Activated T-helper 9 cell treated with anti-CD3 and anti-CD28 coated beads, Interleukin-2, amount 50 U/mL, for 16 hours (primary cell): Measurements from ENCODE around the gene SLC22A14.
"Not testable (repeated sequence)": the region's sequence is repeated elsewhere in the genome, so short reads cannot be mapped to it uniquely, and the experiment has no call there.

Experiments used
- DNase-seq: peaks from one replicate; pipeline ENCODE4 v3.0.0-alpha.2; 2020; ENCODE audit warnings: low read depth

SLC22A14 gene

DNA sequence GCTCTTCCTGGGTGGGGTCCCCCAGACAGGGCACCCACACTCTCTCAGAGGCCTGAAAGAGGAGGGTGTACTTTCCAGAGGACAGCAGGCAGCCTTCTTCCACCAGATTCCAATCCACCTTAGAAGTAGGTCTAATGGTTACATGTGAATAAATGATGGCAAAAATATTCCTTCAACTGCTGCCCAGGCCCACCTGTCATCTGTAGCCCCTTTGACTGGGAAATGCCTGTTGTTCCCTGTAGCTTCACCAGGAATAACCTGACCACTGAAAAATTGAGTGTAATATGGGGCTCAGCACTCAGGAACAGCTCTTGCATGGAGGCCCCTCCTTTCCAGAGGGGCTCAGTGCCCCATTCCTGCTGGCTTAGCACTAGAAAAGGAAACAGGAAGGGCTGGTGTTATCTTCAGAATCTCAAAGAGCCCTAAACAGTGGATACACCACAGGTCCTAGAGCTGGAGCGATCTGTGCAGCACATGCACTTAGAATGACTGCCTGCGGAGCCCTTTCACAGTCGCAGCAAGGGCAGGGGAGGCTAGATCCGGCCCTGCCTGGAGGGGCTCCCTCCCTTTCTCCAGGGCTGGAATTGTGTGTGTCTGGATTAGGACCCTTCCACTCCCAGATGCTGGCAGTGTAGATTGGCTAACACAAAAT, 32.1 kb downstream of the SLC22A14 start:
- no peak for DNase-seq

DNA sequence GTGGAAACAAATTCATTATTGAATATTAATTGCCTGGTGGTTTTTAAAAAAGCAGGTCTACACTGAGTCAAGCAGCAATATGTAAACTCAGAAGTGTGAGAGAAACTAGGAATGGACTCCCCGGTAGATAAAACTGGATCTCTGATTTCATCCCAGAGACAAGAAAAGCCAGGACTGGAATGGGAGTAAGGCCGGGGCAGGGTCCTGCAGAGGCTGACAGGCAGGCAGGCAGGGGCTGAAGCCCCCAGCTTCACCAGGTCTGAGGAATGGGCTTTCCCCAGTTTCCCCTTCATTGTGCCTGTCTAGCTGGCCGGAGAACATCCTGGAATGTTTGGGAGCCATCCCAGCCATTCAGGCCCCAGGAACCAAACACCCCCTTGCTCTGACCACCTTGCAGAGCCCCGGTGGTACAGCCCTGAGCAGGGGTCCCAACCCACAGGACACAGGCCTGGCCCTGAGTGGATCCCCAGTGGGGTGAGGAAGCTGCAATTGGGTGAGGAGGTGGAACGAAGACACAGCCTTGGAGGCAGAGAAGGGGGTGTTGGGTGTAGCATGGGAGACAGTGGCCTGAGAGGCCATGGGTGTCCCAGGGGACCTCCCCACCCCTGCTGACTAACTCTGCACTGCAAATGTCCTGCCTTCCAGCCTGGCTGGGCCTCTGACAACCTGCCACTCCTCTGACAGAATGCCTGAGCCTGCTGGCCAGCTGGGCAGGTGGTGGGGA, 32.8 kb downstream of the SLC22A14 start:
- no peak for DNase-seq

DNA sequence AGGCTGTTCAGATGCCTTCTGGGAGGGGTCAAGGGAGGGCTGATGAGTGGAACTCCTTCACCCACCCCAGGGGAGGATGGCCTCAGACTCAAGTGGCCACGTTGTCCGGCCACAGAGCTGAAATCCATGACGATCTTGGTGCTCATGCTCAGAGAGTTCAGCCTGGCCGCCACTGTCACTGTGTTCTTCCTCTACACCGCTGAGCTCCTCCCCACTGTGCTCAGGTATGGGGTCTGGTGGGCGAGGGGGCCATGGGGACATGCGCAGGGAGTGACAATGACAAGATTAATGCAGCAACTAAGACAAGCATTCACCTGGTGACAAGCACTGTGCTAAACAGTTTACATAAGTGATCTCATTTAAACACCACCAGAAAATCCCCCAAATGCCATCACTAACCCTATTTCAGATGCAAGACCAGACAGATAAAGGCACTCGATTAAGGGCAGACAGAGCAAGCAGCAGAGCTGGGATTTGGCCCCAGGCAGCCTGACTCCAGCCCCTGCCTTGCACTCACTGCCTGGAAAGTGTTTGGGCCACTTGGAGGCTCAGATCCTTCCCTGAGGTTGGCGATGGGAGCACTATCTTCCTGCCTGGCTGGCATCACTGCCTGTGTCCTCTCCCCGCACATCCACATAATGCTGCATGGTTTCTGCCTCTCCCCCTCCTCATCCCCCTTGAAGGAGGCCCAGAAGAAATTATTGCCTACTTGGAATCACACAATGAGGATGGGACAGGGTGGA, 33.6 kb downstream of the SLC22A14 start:
- no peak for DNase-seq

DNA sequence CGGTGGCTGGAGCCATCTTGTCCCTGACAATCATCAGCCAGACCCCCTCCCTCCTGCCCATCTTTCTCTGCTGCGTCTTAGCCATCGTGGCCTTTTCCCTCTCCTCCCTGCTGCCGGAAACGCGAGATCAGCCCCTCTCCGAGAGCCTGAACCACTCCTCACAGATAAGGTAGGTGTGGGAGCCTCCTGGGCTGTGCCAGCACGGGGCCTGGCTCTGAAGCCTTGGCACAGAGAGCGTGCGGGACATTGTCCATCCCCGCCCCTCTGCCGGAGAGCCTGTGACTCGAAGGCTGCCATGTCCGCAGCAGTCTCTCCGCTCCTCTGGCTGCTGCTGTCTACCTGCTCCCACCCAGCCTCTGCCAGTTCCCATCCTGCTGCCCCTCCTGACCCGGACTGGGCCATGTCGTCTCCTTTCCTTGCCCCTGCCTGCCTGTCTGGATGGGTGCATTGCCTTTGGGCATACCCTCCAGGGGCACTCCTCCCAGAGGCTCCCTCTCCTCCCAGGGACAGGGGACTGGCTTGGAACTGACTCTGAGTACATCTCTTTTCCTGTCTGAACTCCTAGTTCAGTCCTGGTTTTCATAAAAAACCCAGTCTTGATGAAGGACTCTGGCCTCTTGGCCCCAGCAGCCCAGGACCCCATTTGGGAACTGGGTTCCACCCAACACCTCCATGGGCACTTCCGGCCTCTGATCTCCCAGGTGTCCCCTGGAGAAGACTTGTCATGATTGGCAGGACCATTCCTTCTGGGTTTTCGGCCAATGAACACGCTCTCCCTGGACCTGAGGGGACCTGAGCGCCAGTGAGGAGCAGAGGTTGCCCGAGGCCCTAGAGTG, 34.5 kb downstream of the SLC22A14 start:
- no peak for DNase-seq

DNA sequence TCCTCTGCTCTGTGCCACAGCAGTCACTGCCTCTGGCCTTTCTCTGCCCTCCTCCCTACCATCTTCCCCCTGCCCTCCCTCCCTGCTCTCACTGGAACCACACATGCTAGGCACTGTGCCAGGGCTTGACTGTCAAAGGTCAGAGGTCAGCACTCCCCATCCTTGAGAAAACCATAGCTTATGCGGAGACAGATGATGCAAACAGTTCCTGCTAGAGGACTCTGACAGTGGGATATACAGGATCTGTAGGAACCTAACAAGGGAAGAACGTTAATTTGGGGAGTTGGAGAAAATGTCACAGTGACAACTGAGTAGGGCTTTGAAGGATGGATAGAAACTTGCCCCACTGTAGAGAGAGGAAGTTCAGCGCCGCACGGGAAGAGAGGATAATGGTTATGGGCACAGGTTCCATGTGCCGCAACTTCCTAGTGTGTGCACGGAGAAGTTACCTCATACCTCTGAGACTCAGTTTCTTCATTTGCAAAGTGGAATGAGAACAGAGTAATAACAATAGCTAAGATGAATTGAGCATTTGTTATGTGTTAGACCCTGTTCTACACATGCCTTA, 35.2 kb downstream of the SLC22A14 start:
- DNase-seq = no peak

DNA sequence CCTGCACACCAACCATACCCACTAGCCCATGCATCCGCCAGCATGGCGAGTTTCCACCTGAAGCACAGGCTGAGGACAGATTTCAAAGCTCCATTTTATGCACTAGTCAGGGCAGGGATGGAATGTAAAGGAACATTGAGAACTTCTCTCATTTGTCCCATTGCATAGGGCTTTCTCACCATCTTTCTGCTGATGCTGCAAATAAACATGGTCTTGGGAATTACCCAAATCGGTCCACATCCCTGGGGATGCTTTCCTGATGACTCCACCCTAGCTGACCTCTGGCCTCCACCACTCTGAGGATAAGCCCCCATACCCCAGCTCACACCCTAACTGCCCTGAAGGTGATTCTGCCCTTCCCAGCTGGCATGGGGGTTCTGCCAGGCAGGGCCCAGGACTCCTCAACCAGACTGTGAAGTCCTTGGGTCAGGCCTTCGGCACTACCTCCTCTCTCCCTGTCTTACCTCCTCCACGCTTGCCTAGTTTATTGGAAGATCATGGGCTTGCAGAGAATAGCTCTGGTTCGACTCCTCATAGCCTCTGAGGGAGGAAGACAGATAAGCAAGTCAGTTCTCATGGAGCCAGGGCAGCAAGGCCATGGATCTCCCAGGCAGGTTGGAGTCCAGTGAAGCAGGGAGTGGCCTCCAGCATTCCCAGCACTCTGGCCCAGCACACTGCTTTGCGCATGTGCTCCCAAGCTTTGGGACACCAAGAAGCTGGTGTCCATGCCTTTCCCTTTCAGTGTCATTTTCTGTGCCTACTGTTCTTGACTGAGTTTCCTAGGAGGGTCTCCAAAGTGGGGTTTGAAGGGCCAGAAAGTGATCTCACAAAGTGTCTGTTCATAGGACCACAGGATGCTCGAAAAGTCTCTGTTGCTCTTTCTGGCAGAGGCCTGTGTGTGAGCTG, 36.9 kb downstream of the SLC22A14 start:
- no peak for DNase-seq

DNA sequence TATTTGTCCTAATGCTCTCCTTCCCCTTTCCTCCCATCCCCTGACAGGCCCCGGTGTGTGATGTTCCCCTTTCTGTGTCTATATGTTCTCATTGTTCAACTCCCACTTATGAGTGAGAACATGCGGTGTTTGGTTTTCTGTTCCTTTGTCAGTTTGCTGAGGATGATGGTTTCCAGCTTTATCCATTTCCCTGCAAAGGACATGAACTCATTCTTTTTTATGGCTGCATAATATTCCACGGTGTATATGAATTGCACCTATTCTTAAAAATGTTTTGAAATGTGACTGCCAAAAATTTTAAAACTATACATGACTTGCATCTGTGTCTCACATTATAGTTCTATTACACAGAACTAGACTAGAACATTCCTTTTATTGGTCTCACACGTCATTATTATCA, 38.5 kb downstream of the SLC22A14 start:
- DNase-seq = not testable (repeated sequence)

DNA sequence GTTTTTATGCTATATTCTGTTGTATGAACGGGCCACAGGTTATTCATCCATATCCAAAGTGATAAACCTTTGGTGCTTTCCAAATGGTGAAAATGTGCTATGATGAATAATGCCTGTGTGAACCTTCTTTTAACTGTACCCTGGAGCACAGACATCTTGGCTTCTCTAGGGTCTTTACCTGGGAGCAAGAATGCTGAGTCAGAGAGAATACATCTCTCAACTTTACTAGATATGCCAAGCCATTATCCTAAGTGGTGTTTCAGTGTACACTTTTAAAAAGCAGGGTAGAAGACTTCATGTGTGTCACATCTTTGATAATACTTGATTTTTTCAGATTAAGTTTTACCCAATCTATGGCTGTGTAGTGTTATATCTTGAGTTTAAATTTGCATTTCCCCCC, 41.0 kb downstream of the SLC22A14 start:
- DNase-seq = no peak

DNA sequence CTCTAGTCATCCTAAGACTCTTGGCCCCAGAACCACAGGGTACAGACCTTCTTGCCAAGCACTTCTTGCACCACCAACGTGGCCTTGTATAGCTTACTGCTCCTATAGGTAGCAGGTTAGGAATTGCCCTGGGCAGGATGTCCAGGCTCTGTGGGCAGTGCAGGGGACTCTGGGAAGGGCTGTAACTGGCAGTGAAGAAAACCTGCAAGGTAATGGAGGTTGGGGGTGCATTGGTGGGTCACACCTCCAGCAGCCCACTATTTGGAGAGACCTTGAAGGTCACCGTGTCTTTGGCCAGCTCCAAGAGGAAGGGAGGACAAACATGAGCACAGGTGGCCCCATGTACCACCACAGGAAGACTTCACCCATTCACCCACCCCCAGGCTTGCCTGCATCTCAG, 43.2 kb downstream of the SLC22A14 start:
- DNase-seq = no peak

DNA sequence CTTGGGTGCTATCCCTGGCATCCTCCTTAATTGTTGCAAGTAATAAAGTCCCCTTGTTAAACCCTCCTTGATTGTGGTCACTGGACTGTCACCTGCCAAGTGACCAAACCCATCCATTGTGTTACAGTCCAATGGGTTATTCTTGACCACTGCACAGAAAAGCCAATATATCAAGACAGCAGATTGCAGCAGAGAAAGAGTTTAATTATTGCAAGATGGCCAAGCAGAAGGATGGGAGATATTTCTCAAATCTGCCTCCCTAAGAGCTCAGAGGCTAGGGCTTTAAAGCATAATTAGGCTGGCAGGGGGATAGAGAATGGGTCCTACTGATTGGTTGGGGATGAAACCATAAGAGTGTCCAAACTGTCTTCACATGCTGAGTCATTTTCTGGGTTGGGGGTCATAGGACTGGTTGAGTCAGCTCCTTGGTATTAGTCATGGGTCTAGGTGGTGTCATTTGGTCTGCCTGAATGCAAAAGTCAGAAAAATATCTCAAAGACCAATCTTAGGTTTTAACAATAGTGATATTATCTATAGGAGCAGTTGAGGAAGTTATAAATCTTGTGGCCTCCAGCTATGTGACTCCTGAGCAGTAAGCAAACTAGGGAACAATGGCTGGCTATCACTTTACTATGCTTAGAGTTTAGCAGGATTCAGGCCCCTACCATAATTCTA, 45.4 kb downstream of the SLC22A14 start:
- DNase-seq = no peak

DNA sequence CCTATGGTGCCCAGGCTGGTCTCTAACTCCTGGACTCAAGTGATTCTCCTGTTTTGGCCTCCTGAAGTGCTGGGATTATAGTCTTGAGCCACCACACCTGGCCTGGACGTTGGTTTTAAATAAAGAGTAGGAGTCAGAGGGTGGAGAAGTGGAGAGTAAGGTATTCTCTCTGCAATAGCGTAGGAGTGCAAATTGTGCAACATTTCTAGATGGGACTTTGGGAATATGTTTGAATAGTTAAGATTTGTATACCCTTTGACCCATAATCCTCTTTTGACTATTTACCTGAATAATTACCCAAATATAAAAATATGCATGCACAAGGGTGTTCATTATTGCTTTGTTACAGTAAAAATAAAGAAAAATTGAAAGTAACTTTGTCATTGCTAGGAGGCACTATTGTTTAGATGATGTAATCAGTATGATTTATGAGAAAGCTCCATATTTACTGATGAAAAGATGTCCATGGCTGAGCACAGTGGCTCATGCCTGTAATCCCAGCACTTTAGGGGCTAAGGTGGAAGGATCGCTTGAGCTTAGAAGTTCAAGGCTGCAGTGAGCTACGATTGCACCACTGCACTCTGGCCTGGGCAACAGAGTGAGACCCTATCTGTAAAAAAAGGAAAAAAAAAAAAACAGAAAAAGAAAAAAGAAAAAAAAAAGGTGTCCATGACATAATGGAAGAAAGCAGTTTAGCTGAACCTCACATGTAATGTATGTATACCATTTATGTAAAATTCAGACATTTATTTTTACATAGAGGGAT, 49.3 kb downstream of the SLC22A14 start:
- DNase-seq = no peak

DNA sequence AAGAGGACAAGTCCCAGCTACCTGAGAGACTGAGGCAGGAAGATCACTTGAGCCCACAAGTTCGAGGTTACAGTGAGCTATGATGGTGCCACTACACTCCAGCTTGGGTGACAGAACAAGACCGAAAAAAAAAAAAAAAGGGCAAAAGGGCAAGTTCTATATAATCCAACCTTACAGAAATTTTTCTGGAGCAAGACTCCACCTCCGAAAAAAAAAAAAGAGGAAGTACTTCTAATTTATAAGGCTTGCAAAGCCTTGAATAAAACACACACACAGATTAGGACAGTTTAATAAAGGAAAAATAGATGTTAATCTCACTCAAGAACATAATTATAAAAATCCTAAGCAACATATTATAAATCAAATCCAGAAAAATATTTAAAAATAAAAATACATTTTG, 50.1 kb downstream of the SLC22A14 start:
- no peak for DNase-seq

DNA sequence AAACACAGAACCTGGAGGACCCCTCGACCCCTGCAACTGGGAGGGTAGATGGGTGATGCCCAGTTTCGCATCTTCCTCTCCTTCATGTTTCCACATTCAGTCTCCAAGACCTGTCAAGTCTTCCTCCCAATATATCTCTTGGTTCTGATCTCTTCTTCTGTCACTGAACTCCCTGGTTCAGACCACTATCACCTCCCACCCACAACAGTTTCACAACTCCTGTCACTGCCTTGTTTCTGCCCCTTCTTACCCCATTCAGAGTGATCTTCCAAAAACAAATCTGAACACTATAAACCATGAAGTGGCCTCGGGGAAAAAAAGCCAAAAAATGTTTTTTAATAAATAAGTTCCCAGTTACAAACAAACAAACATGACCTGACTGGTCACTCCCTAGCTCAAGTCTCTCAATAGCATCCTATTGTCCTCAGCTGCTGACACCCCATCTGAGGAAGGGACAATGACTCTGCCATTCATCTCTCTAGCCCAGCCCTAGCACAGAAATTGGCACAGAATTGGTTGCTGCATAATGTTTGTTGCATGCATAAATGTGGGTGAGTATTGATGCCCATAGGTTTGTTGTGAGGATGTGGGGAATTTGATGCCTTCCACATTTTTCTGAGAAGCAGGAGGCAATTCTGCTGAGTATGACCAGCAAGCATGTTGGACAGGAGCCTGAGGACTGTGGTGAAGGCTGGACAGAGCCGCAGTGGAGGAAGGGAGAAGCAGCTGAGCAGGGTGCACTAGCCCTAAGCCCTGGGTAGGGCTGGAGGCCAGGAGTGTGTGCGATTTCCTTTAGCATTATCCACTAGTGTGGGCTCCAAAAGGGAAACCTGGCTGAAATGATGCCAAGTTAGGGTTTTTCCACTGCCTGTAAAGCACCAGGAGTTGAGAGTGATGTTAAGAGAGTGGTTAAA, 52.3 kb downstream of the SLC22A14 start:
- DNase-seq = no peak

DNA sequence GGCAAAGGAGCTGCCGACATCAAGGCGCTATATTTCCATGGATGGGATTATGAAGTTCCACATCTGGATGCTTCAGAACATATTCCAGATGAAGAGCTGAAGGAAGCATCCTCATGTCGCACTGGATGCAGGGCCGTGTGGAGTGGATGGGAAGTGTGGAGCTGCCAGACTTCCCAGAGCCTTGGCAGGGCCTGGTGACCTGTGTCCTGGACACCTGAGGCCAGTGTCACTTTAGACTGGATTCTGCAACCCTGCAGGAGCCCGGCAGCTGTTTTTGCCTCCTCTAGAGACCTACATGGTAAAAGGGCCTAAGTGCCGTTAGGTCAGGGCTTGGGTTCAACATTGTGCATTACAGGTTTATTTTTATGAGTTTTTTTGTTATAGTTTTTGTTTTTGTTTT, 53.2 kb downstream of the SLC22A14 start:
- DNase-seq = no peak

DNA sequence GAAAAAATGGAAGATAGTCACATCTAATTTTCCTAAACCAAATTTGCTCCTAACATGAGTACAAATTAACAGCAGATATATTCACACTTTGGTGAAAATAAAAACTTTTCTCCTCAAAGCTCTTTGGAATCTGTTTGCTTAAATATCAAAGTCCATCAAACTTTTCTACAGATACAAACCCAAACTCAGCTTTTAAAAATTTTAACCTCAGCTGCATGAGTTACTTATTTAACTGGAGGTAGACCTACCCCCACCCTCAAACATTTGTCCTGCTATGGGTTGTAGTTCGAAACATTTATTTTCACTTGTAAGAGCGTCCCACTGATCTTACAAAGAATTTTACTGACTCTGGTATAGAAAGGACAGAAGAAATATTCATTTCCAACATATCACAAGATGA, 55.6 kb downstream of the SLC22A14 start:
- no peak for DNase-seq

DNA sequence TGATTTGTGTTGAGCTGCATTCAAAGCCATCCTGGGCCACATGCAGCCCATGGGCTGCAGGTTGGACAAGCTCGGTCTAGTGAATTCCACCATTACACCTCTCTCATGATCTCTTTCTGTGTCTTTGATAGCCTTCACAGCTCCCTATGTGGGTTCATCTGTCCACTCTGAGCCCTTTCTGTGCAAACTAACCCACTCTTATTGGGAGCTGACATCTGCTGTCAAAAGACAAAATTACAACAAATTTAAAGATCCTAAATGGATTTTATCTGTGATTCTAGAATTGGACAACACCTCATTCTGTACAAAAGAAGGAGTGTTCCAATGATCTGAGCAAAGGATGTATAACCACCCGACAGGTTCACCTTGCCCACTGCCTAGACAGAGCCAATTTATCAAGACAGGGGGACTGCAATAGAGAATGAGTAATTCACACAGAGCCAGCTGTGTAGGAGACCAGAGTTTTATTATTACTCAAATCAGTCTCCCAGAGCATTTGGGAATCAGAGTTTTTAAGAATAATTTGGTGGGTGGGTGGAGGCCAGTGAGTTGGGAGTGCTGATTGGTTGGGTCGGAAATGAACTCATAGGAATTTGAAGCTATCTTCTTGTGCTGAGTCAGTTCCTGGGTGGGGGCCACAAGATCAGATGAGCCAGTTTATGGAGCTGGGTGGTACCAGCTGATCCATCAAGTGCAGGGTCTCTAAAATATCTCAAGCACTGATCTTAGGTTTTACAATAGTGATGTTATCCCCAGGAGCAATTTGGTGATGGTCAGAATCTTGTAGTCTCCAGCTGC, 61.9 kb downstream of the SLC22A14 start:
- no peak for DNase-seq

DNA sequence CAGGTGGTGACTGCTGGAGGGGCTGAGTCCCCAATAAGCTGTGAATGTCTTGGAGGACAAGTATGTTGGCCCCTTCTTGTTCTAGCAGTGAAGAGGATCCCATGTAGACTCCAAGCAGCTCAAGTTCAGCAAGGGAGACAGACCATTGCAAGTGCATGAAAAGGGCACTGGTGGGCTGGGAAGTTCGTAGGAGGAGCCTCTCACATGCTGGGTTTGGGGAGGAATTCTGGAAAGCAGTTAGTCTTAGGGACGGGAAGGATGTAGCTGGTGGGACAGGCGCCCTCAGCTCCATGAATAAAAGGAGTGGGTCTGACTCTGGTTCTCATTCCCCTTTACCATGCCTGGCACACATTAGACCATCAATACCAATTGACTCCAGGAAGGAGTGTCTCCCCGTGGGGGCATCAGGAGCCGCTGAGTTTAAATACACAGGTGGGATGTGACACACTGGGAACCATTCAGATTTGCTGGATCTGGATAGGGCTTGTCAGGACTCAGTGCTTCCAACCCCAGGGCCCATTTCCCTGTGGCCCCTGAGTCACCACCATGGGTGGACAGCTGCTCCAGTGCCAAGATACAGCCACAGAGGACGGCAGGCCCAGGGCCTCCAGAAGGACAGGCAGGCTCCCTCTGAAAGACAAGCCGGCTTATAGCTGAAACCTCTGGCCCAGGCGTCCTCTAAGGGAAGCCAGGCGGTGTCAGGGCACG, 63.9 kb downstream of the SLC22A14 start:
- DNase-seq = no peak
